Upper lobe of right lung (tissue), 1 donor: ENCODE data around the gene THSD4. TPM values are rescaled to one million over a fixed set of nuclear protein-coding genes. Genes with fewer than 3 reads are reported as not detected.

Experiments
- ATAC-seq: fragments of 200-7000 bp; cut with Tn5 transposase; one replicate; pipeline ENCODE4 v1.9.1; 2020; ENCODE audit warnings: mild to moderate bottlenecking, moderate library complexity
- DNase-seq: peaks from one replicate; pipeline ENCODE4 v3.0.0-alpha.2; 2020
- H3K27ac ChIP-seq: fragments of 200-600 bp; one replicate; pipeline ENCODE4 v1.8.0; 2022
- H3K27me3 ChIP-seq: fragments of 200-600 bp; one replicate; pipeline ENCODE4 v1.8.0; 2022; ENCODE audit warnings: mild to moderate bottlenecking
- H3K36me3 ChIP-seq: fragments of 200-600 bp; one replicate; pipeline ENCODE4 v1.8.0; 2022
- H3K4me1 ChIP-seq: fragments of 200-600 bp; one replicate; pipeline ENCODE4 v1.8.0; 2022
- H3K4me3 ChIP-seq: fragments of 200-600 bp; one replicate; pipeline ENCODE4 v1.8.0; 2022; ENCODE audit warnings: mild to moderate bottlenecking
- H3K9me3 ChIP-seq: fragments of 200-600 bp; one replicate; pipeline ENCODE4 v1.8.0; 2022
- intact Hi-C: fragments of 100-400 bp; cut with DNase I; formaldehyde crosslinking; loops from one replicate; pipeline ENCODE4 v1.11.0; 2022
- total RNA-seq: library from RNA; stranded (reverse); fragmentation: NEBNext Ultra II Directional; extraction: Animal tissue kit (Norgen Biotek cat#: 25700); gene quantifications from one replicate; pipeline ENCODE4 v1.2.1, GENCODE V29; 2021
- TF ChIP-seq, protein P1 (sequence below): fragments of 200-600 bp; IDR thresholded peaks from one replicate; pipeline ENCODE4 v1.8.0; 2022; ENCODE audit warnings: antibody characterized with exemption
- donor health status: DM: no; HTN: yes; CAD: no; lungs with severe emphysema.

Gene THSD4
- total RNA-seq, 1 donor from 2014 or later: 25.6 TPM

- ATAC-seq (no peak), DNase-seq (no peak)
- no peaks in the 10 kb centered on the region for H3K27me3 ChIP-seq
- H3K9me3 ChIP-seq: no peaks in the 10 kb centered on the region
- H3K27ac ChIP-seq: no peak overlapping the region
- no peaks in the 10 kb centered on the region for H3K4me1 ChIP-seq
- no peaks in the 10 kb centered on the region for H3K36me3 ChIP-seq
- no peak overlapping the region for H3K4me3 ChIP-seq
- TF ChIP-seq, protein P1, sequence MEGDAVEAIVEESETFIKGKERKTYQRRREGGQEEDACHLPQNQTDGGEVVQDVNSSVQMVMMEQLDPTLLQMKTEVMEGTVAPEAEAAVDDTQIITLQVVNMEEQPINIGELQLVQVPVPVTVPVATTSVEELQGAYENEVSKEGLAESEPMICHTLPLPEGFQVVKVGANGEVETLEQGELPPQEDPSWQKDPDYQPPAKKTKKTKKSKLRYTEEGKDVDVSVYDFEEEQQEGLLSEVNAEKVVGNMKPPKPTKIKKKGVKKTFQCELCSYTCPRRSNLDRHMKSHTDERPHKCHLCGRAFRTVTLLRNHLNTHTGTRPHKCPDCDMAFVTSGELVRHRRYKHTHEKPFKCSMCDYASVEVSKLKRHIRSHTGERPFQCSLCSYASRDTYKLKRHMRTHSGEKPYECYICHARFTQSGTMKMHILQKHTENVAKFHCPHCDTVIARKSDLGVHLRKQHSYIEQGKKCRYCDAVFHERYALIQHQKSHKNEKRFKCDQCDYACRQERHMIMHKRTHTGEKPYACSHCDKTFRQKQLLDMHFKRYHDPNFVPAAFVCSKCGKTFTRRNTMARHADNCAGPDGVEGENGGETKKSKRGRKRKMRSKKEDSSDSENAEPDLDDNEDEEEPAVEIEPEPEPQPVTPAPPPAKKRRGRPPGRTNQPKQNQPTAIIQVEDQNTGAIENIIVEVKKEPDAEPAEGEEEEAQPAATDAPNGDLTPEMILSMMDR: no peak
- intact Hi-C loops: loop anchor here (10.0 kb wide), 1 partner anchor 285 kb away; no protein-coding TSS in a partner anchor
Measured at GRCh38 chr15:71739355-71739754, 624.1 kb downstream of the THSD4 start.

DNA sequence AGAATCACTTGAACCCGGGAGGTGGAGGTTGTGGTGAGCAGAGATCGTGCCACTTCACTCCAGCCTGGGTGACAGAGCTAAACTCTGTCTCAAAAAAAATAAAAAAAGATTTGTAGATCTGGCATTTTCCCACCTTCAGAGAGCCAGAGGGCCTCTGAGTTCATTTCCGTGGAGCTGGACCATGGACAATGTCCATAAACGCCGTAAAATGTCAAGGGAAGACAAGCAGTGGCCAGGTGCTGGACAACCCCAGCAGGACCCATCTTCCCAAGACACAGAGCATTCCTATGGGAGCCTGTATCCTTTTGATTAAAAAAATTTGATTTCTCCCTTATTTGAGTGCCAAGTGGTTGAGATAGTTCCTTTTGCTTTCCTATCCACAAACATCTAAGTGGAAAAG is 627.7 kb downstream of the THSD4 start:
- intact Hi-C loops: loop anchor here (10.0 kb wide), 1 partner anchor 412 kb away; no protein-coding TSS in a partner anchor
- H3K4me3 ChIP-seq: no peak overlapping the region
- H3K36me3 ChIP-seq: no peaks in the 10 kb centered on the region
- H3K9me3 ChIP-seq: no peaks in the 10 kb centered on the region
- TF ChIP-seq, protein P1: no peak
- ATAC-seq: no peak
- H3K27me3 ChIP-seq: no peaks in the 10 kb centered on the region
- no peak for DNase-seq
- H3K27ac ChIP-seq: no peak overlapping the region
- H3K4me1 ChIP-seq: peaks cover 3% of the 10 kb centered on the region

GRCh38 chr15:71743861-71744382 is 628.7 kb downstream of the THSD4 start:
- H3K9me3 ChIP-seq: no peaks in the 10 kb centered on the region
- DNase-seq (no peak), ATAC-seq (peak; percentile 59)
- TF ChIP-seq, protein P1: peak; percentile 79
- intact Hi-C loops: loop anchor here (10.0 kb wide), 1 partner anchor 411 kb away; no protein-coding TSS in a partner anchor
- no peaks in the 10 kb centered on the region for H3K27me3 ChIP-seq
- peaks cover 3% of the 10 kb centered on the region for H3K4me1 ChIP-seq
- H3K4me3 ChIP-seq: no peak overlapping the region
- no peak overlapping the region for H3K27ac ChIP-seq
- H3K36me3 ChIP-seq: no peaks in the 10 kb centered on the region

DNA sequence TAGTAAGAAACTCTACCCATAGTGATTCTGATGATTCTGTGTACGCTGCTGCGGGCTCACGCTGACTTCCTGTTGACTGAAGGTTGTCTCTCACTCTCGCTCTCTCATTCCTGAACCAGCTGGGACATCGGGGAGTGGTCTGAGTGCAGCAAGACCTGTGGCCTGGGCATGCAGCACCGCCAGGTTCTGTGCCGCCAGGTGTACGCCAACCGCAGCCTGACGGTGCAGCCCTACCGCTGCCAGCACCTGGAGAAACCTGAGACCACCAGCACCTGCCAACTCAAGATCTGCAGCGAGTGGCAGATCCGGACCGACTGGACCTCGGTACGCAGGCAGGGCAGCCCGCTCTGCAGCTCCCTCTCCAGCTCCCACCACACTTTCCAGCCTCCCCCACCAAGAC is 631.4 kb downstream of the THSD4 start:
- Histone ChIP-seq H3K9me3 (no peaks in the 10 kb centered on the region), H3K36me3 (no peaks in the 10 kb centered on the region), H3K4me3 (no peak overlapping the region), H3K27me3 (no peaks in the 10 kb centered on the region), H3K27ac (no peak overlapping the region), H3K4me1 (peaks cover 3% of the 10 kb centered on the region)
- DNase-seq: no peak
- TF ChIP-seq, protein P1: no peak
- ATAC-seq: peak; percentile 27
- intact Hi-C loops: loop anchor here (10.0 kb wide), 1 partner anchor 408 kb away; no protein-coding TSS in a partner anchor

DNA sequence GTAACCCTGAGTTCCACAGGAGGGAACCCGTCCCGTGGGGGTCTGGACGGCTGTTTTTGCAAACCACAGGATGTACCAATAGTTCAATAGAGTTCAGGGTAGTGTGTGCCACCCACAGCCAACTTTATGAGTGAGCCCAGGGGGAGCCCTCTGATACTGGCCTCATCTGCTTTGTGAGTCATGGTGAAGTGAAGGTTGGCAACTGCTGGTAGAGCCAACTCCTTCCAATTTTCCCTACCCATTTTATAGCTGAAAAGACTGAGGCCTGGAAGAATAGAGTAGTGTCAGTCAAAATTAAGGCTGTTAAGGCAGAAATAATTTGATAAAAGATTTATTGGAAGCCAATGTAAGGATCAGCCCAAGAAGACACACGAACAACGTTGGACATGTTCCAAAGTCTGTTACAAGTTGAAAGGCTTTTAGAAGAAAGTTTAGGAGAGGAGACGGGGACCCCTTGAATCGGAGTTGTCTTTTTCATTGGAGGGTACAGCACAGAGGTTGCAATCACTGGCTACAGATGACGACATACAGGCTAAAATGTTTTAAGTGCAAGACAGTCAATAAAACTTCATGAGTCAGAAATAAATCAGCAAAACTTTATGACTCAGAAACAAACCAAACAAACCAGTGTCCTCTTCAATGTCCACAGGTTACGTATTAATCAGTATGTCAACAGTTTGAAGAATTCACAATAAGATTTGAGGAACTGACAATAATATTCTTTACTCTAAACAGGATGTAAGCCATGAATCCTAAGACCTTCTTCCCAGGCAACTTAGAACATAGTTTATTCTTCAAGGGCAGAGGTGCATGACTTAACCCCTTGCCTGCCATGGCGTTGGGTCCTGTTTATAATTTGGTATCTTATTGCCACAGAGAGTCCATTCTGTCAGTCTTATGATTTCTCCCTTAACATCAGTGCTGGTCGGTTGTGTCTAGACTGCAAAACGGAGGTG is 632.1 kb downstream of the THSD4 start:
- Histone ChIP-seq H3K27ac (no peak overlapping the region), H3K4me3 (no peak overlapping the region), H3K9me3 (no peaks in the 10 kb centered on the region), H3K36me3 (no peaks in the 10 kb centered on the region), H3K4me1 (peaks cover 3% of the 10 kb centered on the region), H3K27me3 (no peaks in the 10 kb centered on the region)
- intact Hi-C loops: loop anchor here (10.0 kb wide), 1 partner anchor 407 kb away; no protein-coding TSS in a partner anchor
- ATAC-seq (peak; percentile 30), DNase-seq (no peak)
- TF ChIP-seq, protein P1: no peak
